Measurements from ENCODE around the gene PPP1R37. TPM values are rescaled to one million over a fixed set of nuclear protein-coding genes. Genes with fewer than 3 reads are reported as not detected.

PPP1R37 gene, protein sequence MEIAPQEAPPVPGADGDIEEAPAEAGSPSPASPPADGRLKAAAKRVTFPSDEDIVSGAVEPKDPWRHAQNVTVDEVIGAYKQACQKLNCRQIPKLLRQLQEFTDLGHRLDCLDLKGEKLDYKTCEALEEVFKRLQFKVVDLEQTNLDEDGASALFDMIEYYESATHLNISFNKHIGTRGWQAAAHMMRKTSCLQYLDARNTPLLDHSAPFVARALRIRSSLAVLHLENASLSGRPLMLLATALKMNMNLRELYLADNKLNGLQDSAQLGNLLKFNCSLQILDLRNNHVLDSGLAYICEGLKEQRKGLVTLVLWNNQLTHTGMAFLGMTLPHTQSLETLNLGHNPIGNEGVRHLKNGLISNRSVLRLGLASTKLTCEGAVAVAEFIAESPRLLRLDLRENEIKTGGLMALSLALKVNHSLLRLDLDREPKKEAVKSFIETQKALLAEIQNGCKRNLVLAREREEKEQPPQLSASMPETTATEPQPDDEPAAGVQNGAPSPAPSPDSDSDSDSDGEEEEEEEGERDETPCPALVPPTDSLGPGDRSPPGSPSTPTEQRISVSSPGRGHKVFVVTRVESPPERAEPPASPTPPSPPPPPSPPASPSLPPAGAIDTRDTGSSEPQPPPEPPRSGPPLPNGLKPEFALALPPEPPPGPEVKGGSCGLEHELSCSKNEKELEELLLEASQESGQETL
- total RNA-seq = 10 to 100 TPM; 19.8 to 27.7 TPM

DNA sequence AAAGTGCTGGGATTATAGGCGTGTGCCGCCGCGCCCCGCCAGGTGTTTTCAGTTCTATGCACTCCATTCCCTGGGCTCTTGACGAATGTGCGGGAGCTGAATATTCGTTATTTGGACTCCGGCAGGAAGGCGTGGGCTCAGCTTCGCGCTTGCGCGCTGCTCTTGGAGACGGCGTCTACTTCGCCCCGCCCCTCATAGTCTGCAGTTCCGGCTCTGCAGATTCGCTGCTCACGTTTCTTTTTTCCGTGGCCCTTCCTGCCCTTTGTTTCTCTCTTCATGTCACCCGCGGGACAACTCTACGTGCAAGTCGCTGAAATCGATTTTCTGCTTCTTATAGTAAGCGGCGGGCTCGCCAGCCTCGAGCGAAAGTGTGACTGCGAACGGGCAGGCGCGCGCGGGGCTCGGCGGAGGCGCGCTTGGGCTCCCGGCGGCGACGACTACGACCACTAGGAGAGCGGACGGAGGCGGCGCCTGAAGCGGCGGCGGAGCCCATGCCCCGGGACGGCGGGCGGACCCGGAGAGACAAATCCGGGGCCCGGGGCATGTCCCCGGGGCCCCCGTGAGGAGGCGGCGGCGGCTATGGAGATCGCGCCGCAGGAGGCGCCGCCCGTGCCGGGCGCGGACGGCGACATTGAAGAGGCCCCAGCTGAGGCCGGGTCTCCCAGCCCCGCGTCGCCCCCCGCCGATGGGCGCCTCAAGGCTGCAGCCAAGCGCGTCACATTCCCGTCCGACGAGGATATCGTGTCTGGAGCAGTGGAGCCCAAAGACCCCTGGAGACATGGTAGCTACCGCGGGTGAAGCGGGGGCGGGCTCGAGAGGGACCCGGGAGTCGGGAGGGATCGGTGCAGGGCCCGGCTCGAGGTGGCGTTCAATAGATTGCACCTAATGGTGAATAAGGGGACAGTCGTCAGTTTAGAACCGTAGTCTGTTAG is at the start of gene PPP1R37:
TSS of gene PPP1R37 (plus strand) at position 433 of the 932 bp plus-strand sequence. CDS start at position 580, 147 bp downstream.
- peak; percentile 77 for ATAC-seq (replicated peaks)
- H3K27ac Mint-ChIP-seq = peak within 1 kb of the TSS; percentile 97
- H3K9me3 Mint-ChIP-seq = no peaks in the 10 kb centered on the region
- H3K27me3 Mint-ChIP-seq = no peaks in the 10 kb centered on the region
- peaks cover 49% of the 10 kb centered on the region for H3K4me1 Mint-ChIP-seq
- peak within 1 kb of the TSS; percentile 98 for H3K4me3 Mint-ChIP-seq
- peaks cover 77% of the 10 kb centered on the region for H3K36me3 Mint-ChIP-seq (ENCODE audit: low read depth)

DNA sequence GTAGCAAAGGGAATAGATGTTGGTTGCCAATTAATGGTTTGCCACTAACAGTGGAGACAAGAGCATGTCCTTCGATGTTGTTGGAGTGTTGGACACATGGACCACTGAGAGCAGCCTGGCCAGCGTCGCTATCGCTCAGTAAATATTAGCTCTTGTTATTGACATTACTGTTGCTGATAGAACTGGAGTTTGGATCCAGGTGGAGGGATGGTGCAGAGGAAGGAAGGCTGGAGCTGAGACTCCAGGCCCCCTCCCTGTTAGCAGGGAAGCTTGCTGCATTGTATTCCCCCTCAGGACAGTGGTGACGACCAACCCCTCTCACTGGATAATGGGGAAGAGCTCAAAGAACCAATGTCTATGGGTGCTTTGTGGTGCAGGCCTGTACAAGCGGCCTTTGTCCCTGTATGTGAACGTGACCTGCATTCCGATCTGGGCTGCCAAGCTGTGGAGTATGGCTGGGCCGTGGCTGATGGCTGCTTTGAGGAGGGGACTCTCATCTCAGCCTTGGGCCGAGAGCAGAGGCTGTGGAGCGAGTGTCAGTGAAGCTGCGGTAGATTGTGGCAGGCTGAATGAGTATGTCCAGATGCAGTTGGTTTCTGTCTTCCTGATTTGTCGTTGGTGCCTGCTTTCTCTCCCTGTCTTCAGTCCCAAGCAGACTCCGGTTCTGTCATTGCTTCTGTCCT is 47.2 kb upstream of the PPP1R37 start:
- peak overlapping the region; percentile 68 for H3K27ac Mint-ChIP-seq
- no peaks in the 10 kb centered on the region for H3K9me3 Mint-ChIP-seq

DNA sequence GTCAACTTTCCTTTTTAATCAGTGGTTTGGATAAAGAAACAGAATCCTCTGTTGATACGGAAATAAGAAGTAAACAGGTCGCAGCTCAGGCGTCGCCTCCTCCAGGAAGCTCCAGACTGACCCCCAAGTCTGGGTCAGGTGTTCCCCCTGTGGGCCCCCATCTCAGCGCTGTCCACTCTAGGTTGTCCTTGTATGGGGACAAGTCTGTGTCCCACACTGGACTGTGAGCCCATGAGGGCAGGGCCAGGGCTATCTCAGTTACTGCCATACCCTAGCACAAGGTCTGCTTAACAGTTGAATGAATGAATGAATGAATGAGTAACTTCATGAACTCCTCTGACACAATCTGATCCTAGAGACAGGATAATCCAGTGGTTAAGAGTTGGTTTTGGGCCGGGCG is 46.6 kb upstream of the PPP1R37 start:
- H3K9me3 Mint-ChIP-seq = no peaks in the 10 kb centered on the region
- peak overlapping the region; percentile 68 for H3K27ac Mint-ChIP-seq
- ATAC-seq (replicated peaks) = no peak
- peaks cover 84% of the 10 kb centered on the region for H3K36me3 Mint-ChIP-seq (ENCODE audit: low read depth)
- peaks cover 39% of the 10 kb centered on the region for H3K4me1 Mint-ChIP-seq
- no peaks in the 10 kb centered on the region for H3K27me3 Mint-ChIP-seq
- H3K4me3 Mint-ChIP-seq = no peak overlapping the region

More for the DNA sequence above, 47.2 kb upstream of the PPP1R37 start:
- H3K27me3 Mint-ChIP-seq = no peaks in the 10 kb centered on the region
- peaks cover 85% of the 10 kb centered on the region for H3K36me3 Mint-ChIP-seq (ENCODE audit: low read depth)
- H3K4me1 Mint-ChIP-seq = peaks cover 38% of the 10 kb centered on the region
- no peak for ATAC-seq (replicated peaks)
- H3K4me3 Mint-ChIP-seq = no peak overlapping the region

DNA sequence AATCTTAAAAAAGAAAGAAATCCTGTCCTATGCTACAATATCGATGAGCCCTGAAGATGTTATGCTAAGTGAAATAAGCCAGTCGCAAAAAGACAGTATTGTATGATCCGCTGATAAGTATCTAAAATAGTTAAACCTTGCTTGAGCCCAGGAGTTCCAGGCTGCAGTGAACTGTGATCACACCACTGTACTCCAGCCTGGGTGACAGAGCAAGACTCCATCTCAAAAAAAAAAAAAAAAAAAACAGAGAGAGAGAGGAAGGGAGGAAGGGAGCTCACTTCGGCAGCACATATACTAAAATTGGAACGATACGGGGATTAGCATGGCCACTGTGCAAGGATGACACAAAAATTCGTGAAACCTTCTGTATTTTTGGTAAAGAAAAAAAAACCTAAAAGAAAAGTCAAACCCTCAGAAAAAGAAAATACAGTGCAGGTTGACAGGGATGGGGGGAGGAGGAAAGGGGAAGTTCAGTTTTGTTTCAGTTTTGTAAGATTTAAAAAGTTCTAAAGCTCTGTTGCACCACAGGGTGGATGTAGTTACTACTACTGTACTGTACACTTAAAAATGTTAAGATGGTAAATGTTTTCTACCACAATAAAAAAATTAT is 45.7 kb upstream of the PPP1R37 start:
- Mint-ChIP-seq H3K27me3 (no peaks in the 10 kb centered on the region), H3K36me3 (ENCODE audit: low read depth) (peaks cover 82% of the 10 kb centered on the region), H3K27ac (peak overlapping the region; percentile 68), H3K9me3 (no peaks in the 10 kb centered on the region), H3K4me3 (no peak overlapping the region), H3K4me1 (peaks cover 30% of the 10 kb centered on the region)
- ATAC-seq (replicated peaks) = no peak

DNA sequence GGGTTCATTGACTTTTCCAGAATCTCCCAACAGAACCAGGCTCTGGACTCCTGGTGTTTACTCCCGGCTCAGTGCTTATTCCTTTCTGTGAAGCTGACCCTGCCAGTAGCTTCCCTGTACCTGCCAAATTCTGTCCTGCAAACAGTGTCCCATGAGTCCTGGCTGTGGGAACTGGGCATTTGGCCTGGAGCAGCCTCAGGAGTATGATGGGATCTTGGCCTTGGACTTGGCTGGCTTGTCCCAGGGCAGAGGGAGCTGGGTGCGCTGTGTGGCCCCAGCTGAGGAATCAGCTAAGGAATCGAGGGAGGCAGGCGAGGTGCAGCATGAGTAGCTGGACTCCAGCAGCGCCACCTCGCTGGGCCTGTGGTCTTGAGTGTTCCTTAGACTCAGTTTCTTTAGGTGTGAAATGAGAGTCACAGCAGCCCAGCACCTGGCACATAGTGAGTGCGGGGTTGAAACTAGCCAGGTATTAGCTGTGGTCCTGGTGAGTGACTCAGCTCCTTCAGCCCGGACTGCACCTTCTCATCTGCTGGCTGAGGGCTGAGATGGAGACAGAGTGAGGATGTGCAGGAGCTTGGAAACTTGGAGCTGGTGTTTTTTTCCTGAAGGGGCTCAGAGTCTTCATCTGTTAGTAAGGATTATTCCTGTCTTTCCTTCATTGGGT is 43.8 kb upstream of the PPP1R37 start:
- H3K9me3 Mint-ChIP-seq = no peaks in the 10 kb centered on the region
- H3K27ac Mint-ChIP-seq = peak overlapping the region; percentile 51

DNA sequence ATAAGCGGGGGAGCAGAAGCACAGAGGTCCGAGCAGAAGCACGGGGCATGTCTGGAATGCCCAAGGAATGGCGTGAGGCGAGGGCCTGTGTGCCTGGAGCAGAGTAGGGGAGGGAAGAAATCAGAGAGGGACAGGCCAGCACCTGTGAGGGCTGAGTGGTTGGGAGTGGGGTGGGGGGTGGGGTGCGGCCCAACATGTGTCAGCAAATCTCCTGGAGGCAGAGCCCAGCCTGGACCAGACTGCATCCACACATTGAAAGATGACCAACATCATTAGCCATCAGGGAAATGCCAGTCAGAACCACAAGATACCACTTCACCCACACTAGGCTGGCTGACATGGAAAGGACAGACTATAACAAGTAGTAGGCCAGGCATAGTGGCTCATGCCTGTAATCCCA is 42.9 kb upstream of the PPP1R37 start:
- H3K27me3 Mint-ChIP-seq = no peaks in the 10 kb centered on the region
- no peak overlapping the region for H3K4me3 Mint-ChIP-seq
- H3K36me3 Mint-ChIP-seq (ENCODE audit: low read depth) = peaks cover 82% of the 10 kb centered on the region
- H3K9me3 Mint-ChIP-seq = no peaks in the 10 kb centered on the region
- peaks cover 30% of the 10 kb centered on the region for H3K4me1 Mint-ChIP-seq
- H3K27ac Mint-ChIP-seq = peak overlapping the region; percentile 51
- ATAC-seq (replicated peaks) = no peak

More for the DNA sequence above, 43.8 kb upstream of the PPP1R37 start:
- peak; percentile 35 for ATAC-seq (replicated peaks)
- H3K4me1 Mint-ChIP-seq = peaks cover 30% of the 10 kb centered on the region
- no peaks in the 10 kb centered on the region for H3K27me3 Mint-ChIP-seq
- no peak overlapping the region for H3K4me3 Mint-ChIP-seq
- peaks cover 82% of the 10 kb centered on the region for H3K36me3 Mint-ChIP-seq (ENCODE audit: low read depth)

DNA sequence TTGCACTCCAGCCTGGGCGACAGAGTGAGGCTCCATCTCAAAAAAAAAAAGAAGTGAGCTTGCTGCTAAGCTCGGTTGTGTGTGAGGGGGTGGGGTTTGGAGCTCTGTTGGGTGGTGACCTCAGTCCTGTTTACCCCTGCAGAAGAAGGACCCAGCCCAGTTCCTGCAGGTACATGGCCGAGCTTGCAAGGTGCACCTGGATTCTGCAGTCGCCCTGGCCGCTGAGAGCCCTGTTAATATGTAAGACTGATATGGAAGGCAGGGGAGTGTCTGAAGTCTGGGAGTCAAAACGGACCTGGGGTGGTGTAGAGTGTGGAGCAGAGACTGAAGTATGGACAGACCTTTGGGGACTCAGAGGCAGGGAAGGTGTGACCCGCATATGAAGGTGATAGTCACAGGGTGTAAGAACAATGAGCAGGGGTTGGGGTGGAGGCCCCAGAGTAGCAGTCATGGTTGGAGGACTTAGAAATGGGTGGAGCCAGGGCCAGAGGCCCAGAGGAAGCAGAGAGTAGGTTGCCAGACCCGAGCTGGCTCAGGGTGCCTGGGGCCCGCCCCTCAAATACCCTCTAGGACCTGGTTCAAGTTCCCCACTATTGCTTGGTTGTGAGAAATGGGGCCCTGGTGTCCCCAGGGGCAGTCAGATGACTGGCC is 40.9 kb upstream of the PPP1R37 start:
- peaks cover 81% of the 10 kb centered on the region for H3K36me3 Mint-ChIP-seq (ENCODE audit: low read depth)
- H3K27me3 Mint-ChIP-seq = no peaks in the 10 kb centered on the region
- H3K27ac Mint-ChIP-seq = no peak overlapping the region
- H3K4me1 Mint-ChIP-seq = peaks cover 18% of the 10 kb centered on the region
- H3K4me3 Mint-ChIP-seq = no peak overlapping the region
- H3K9me3 Mint-ChIP-seq = no peaks in the 10 kb centered on the region
- no peak for ATAC-seq (replicated peaks)

DNA sequence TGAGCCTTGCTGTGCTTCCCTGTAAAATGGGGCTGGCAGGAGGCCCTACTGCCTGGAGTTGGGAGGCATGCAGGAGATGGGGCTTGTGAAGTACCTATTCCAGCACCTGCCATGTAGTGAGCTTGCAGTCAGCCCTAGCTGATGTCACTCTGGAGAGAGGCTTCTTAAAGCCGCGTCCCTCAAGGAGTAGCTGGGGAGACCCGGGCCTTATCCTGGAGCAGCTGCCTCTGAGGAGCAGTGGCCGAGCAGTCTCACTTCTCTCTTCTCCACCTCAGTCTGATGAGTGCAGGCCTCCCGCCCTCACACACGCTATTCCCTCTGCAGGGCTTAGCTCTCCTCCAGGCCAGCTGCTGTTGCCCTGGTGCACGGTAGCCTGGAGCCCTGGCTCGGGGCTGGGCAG is 36.1 kb upstream of the PPP1R37 start:
- no peaks in the 10 kb centered on the region for H3K9me3 Mint-ChIP-seq
- peaks cover 5% of the 10 kb centered on the region for H3K4me1 Mint-ChIP-seq
- peaks cover 99% of the 10 kb centered on the region for H3K36me3 Mint-ChIP-seq (ENCODE audit: low read depth)
- no peak overlapping the region for H3K4me3 Mint-ChIP-seq
- H3K27me3 Mint-ChIP-seq = no peaks in the 10 kb centered on the region
- no peak for ATAC-seq (replicated peaks)
- no peak overlapping the region for H3K27ac Mint-ChIP-seq

DNA sequence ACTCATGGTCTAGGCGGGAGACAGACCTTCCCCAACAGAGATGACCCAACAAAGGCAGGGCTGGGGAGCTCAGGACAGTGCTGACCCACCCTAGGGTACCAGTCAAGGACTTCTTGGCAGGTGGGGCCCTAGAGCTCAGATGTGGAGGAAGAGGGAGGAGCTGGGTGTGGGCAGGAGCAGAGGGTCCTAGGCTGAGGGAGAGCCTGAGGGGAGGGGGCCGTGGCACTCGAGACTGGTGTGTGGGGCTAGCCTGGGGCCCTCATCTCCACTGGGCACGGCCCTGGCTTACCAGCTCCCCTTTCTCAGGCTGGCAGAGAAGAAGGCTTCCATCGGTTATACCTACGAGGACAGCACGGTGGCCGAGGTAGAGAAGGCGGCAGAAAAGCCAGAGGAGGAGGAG is 35.5 kb upstream of the PPP1R37 start:
- no peak overlapping the region for H3K4me3 Mint-ChIP-seq
- H3K36me3 Mint-ChIP-seq (ENCODE audit: low read depth) = peaks cover 99% of the 10 kb centered on the region
- H3K27ac Mint-ChIP-seq = no peak overlapping the region

DNA sequence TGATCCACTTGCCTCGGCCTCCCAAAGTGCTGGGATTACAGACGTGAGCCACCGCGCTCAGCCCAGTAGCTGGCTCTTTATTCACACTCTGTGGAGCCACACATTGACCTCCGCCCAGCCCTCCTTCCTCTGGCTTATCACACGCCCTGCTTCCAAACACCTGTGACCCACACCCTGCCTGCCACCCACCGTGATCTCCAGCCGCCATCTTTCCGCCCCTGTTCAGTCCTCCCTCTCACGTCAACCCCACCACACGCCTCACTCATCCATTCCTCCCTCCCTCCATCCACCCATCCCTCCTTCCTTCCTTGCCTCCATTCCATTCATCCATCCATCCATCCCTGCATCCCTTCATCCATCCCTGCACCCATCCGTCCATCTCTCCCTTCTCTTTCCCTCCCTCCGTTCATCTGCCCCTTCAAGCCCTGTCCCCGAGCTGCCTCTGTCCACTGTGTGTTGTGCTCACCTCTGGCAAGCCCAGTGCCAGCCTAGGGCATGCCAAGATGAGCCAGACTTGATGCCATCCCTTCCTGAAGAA is 34.3 kb upstream of the PPP1R37 start:
- H3K36me3 Mint-ChIP-seq (ENCODE audit: low read depth) = peaks cover 99% of the 10 kb centered on the region
- H3K4me1 Mint-ChIP-seq = peaks cover 5% of the 10 kb centered on the region
- H3K27ac Mint-ChIP-seq = no peak overlapping the region
- ATAC-seq (replicated peaks) = no peak
- no peaks in the 10 kb centered on the region for H3K9me3 Mint-ChIP-seq
- H3K27me3 Mint-ChIP-seq = no peaks in the 10 kb centered on the region
- no peak overlapping the region for H3K4me3 Mint-ChIP-seq

More for the DNA sequence above, 35.5 kb upstream of the PPP1R37 start:
- no peaks in the 10 kb centered on the region for H3K9me3 Mint-ChIP-seq
- H3K27me3 Mint-ChIP-seq = no peaks in the 10 kb centered on the region
- ATAC-seq (replicated peaks) = no peak
- H3K4me1 Mint-ChIP-seq = peaks cover 5% of the 10 kb centered on the region

DNA sequence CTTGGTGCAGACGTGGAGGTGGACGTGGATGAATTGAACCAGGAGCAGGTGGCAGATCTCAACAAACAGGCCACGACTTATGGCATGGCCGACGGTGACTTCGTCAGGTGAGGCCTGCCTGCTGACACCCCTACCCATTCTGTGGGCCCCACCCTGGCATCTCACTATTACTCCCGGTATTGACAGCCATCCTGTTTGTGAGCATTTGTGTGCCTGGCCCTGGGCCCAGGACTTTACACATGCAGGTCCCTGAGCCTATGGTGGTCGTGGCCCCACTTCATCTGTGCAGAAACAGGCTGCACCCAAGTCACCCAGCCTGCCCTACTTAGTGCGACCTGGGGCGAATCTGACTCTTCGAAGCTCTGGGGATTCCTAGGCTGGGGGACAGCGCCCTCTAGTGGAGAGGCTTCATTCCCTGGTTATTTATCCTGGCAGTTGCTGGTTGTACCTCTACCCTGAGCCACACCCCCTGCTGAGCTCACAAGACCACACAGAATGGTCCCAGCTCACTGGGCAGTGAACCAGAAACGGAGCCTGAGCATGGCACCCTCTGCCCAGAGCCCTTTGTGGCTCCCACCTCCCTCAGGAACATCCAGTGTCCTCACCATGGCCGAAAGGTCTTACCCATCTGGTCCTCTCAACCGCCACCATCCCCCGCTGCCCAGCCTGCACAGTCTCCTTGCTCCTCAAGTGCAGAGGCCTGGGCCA is 33.6 kb upstream of the PPP1R37 start:
- Mint-ChIP-seq H3K9me3 (no peaks in the 10 kb centered on the region), H3K4me3 (no peak overlapping the region), H3K27me3 (no peaks in the 10 kb centered on the region), H3K4me1 (peaks cover 5% of the 10 kb centered on the region), H3K36me3 (ENCODE audit: low read depth) (peaks cover 96% of the 10 kb centered on the region), H3K27ac (peak overlapping the region; percentile 78)
- peak; percentile 91 for ATAC-seq (replicated peaks)

DNA sequence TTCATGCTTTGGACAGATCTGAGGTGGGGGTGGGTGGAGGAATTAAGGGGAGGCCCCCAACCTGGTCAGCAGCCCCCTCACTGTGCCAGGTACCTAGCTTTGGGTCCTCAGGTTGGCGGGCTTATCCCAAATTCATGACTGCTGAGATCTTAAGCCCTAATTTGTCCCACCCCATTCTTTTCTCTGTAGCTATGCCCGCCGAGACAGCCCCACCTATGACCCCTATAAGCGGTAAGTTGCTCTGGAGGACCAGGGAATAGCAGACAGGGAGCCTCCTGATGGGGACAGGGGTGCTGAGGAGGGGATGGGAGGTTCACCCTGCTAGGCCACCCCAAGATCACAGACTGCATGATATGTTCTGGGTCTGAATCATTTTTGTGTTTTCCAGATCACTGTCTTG is 31.0 kb upstream of the PPP1R37 start:
- Mint-ChIP-seq H3K4me3 (no peak overlapping the region), H3K36me3 (ENCODE audit: low read depth) (peaks cover 96% of the 10 kb centered on the region), H3K27me3 (no peaks in the 10 kb centered on the region), H3K9me3 (no peaks in the 10 kb centered on the region), H3K4me1 (peaks cover 5% of the 10 kb centered on the region), H3K27ac (no peak overlapping the region)
- ATAC-seq (replicated peaks) = no peak
